H1 (cell line): ENCODE data around the gene G6PC3. TPM values are rescaled to one million over a fixed set of nuclear protein-coding genes. Genes with fewer than 3 reads are reported as not detected.

ENCODE experiments used
- CTCF ChIA-PET: fragments of 300-600 bp; sonication (Branson Sonifier 250); formaldehyde crosslinking; loops from one replicate; lab custom pipeline; 2021; ENCODE audit not compliant: partially characterized antibody; lab: Charles Lee
- POLR2A ChIA-PET: fragments of 300-600 bp; sonication (Branson Sonifier 250); formaldehyde crosslinking; loops from one replicate; lab custom pipeline; 2021; ENCODE audit warnings: inconsistent platforms; ENCODE audit not compliant: partially characterized antibody; lab: Charles Lee
- DNase-seq, 2 experiments: peaks; one replicate each; pipeline versions ENCODE4 v3.0.0 to v3.0.0-alpha.2; 2010 to 2022; ENCODE audit warnings: low spot score in 2 of 2, low read depth in 1 of 2, mixed read lengths in 1 of 2
- FAIRE-seq: peaks from 2 replicates; lab custom pipeline; 2011; peaks lifted over from hg19 to GRCh38; lab: Jason Lieb, UNC
- H2AFZ ChIP-seq: 2 replicates; pipeline ENCODE4 v1.8.1; 2012; ENCODE audit warnings: low read length, inconsistent platforms
- H2AK5ac ChIP-seq: 2 replicates; pipeline ENCODE4 v1.6.1; 2013; ENCODE audit warnings: low read depth, low read length
- H2BK120ac ChIP-seq: replicated peaks from 2 replicates; pipeline ENCODE3; 2013; ENCODE audit warnings: low read depth, low read length, inconsistent platforms
- H2BK12ac ChIP-seq: 2 replicates; pipeline ENCODE4 v1.6.1; 2013; ENCODE audit warnings: low read depth, low read length
- H2BK15ac ChIP-seq: 2 replicates; pipeline ENCODE4 v1.6.1; 2013; ENCODE audit warnings: low read length
- H2BK20ac ChIP-seq: 2 replicates; pipeline ENCODE4 v1.6.1; 2013; ENCODE audit warnings: low read length
- H2BK5ac ChIP-seq: 2 replicates; pipeline ENCODE4 v1.6.1; 2013; ENCODE audit warnings: low read depth, low read length
- H3K14ac ChIP-seq: 2 replicates; pipeline ENCODE4 v1.6.1; 2013; ENCODE audit warnings: inconsistent platforms; ENCODE audit not compliant: insufficient read length
- H3K18ac ChIP-seq: 2 replicates; pipeline ENCODE4 v1.6.1; 2013; ENCODE audit warnings: low read length; ENCODE audit errors: extremely low read depth
- H3K23ac ChIP-seq: 2 replicates; pipeline ENCODE4 v1.6.1; 2013; ENCODE audit warnings: inconsistent platforms; ENCODE audit not compliant: insufficient read length
- H3K23me2 ChIP-seq: 2 replicates; pipeline ENCODE4 v1.6.1; 2013; ENCODE audit warnings: low read depth, low read length
- H3K27ac ChIP-seq: 2 replicates; pipeline ENCODE4 v1.6.1; 2011; ENCODE audit warnings: low read depth, low read length, inconsistent platforms
- H3K27me3 ChIP-seq, 4 experiments: replicated peaks in 1 of 4; 1 replicate in 1 of 4; 2 replicates in 3 of 4; pipeline versions ENCODE4 v1.6.1 to v1.8.1; 2011 to 2013; ENCODE audit warnings: low read length in 3 of 4, mild to moderate bottlenecking in 3 of 4, inconsistent platforms in 2 of 4, mixed read lengths in 2 of 4, moderate library complexity in 1 of 4; ENCODE audit not compliant: control insufficient read depth in 3 of 4, insufficient read depth in 3 of 4; ENCODE audit errors: extremely low read depth in 1 of 4
- H3K36me3 ChIP-seq, 4 experiments: 2 replicates each; pipeline versions ENCODE4 v1.6.1 to v1.8.1; 2011 to 2013; ENCODE audit warnings: mild to moderate bottlenecking in 4 of 4, low read length in 3 of 4, moderate library complexity in 2 of 4, control low read depth in 1 of 4, inconsistent platforms in 1 of 4; ENCODE audit not compliant: insufficient read depth in 4 of 4, control insufficient read depth in 2 of 4
- H3K4ac ChIP-seq: replicated peaks from 2 replicates; pipeline ENCODE3; 2013; ENCODE audit warnings: low read length, low read depth, mixed read lengths, inconsistent platforms; ENCODE audit not compliant: insufficient read length
- H3K4me1 ChIP-seq, 4 experiments: replicated peaks in 1 of 4; 1 replicate in 1 of 4; 2 replicates in 3 of 4; pipeline versions ENCODE4 v1.6.1 to v1.8.1; 2011 to 2013; ENCODE audit warnings: low read length in 3 of 4, inconsistent platforms in 2 of 4, mixed read lengths in 1 of 4; ENCODE audit not compliant: insufficient read depth in 4 of 4, control insufficient read depth in 3 of 4
- H3K4me2 ChIP-seq, 2 experiments: 2 replicates each; pipeline versions ENCODE4 v1.6.1 to v1.8.1; 2011 to 2013; ENCODE audit warnings: low read depth in 2 of 2, low read length in 2 of 2, control low read depth in 1 of 2, inconsistent platforms in 1 of 2, mild to moderate bottlenecking in 1 of 2; ENCODE audit not compliant: insufficient read depth in 1 of 2
- H3K4me3 ChIP-seq, 4 experiments: fragments of 200-600, 300-600 bp in 1 of 4; sonication (generic), shearing (Covaris generic), sonication (Bioruptor Twin) in 1 of 4; 2 replicates each; pipeline versions ENCODE4 v1.5.1 to v1.8.1; 2011 to 2016; ENCODE audit warnings: low read length in 4 of 4, low read depth in 3 of 4, control low read depth in 2 of 4, inconsistent platforms in 2 of 4, mild to moderate bottlenecking in 2 of 4, mixed read lengths in 1 of 4, moderate library complexity in 1 of 4; ENCODE audit not compliant: insufficient read depth in 2 of 4; ENCODE audit errors: extremely low read depth in 1 of 4
- H3K56ac ChIP-seq: replicated peaks from 2 replicates; pipeline ENCODE3; 2013; ENCODE audit warnings: low read depth, mild to moderate bottlenecking, mixed read lengths, low read length, inconsistent platforms; ENCODE audit not compliant: insufficient read length
- H3K79me1 ChIP-seq: 2 replicates; pipeline ENCODE4 v1.6.1; 2013; ENCODE audit warnings: low read depth, low read length, control low read depth
- H3K79me2 ChIP-seq, 2 experiments: 2 replicates each; pipeline versions ENCODE4 v1.6.1 to v1.8.1; 2012 to 2013; ENCODE audit warnings: low read length in 2 of 2, mild to moderate bottlenecking in 2 of 2, inconsistent platforms in 1 of 2; ENCODE audit not compliant: insufficient read depth in 2 of 2, control insufficient read depth in 1 of 2
- H3K9ac ChIP-seq, 4 experiments: replicated peaks in 1 of 4; 1 replicate in 1 of 4; 2 replicates in 3 of 4; pipeline versions ENCODE4 v1.6.1 to v1.8.1; 2011 to 2013; ENCODE audit warnings: low read depth in 3 of 4, low read length in 3 of 4, control low read depth in 2 of 4, mild to moderate bottlenecking in 2 of 4, moderate library complexity in 2 of 4, inconsistent platforms in 1 of 4; ENCODE audit errors: extremely low read depth in 1 of 4
- H3K9me3 ChIP-seq, 2 experiments: 2 replicates each; pipeline versions ENCODE4 v1.6.1 to v1.8.1; 2012 to 2013; ENCODE audit warnings: mild to moderate bottlenecking in 2 of 2, moderate library complexity in 2 of 2, control low read depth in 1 of 2, inconsistent platforms in 1 of 2, low read depth in 1 of 2, low read length in 1 of 2, mixed read lengths in 1 of 2; ENCODE audit not compliant: insufficient read depth in 2 of 2
- H4K20me1 ChIP-seq, 2 experiments: replicated peaks in 1 of 2; 2 replicates each; pipeline versions ENCODE3 to v1.8.1; 2011 to 2013; ENCODE audit warnings: inconsistent platforms in 2 of 2, low read length in 2 of 2, mild to moderate bottlenecking in 1 of 2; ENCODE audit not compliant: insufficient read depth in 2 of 2, control insufficient read depth in 1 of 2
- H4K5ac ChIP-seq: 2 replicates; pipeline ENCODE4 v1.6.1; 2013; ENCODE audit warnings: low read length, low read depth, mixed read lengths, inconsistent platforms; ENCODE audit not compliant: insufficient read length
- H4K8ac ChIP-seq: 2 replicates; pipeline ENCODE4 v1.8.0; 2013; ENCODE audit warnings: mild to moderate bottlenecking, moderate library complexity, low read length, inconsistent platforms; ENCODE audit not compliant: insufficient read depth; ENCODE audit errors: extremely low read depth
- H4K91ac ChIP-seq: replicated peaks from 2 replicates; pipeline ENCODE3; 2013; ENCODE audit warnings: low read length, mixed read lengths, inconsistent platforms; ENCODE audit not compliant: insufficient read length
- CHD2 ChIP-seq: IDR thresholded peaks from 2 replicates; pipeline ENCODE4 v1.6.1; 2012; ENCODE audit warnings: low read length, improper control_type of control experiment
- GTF2F1 ChIP-seq: IDR thresholded peaks from 2 replicates; pipeline ENCODE4 v1.6.1; 2012; ENCODE audit warnings: low read depth, low read length, improper control_type of control experiment, borderline replicate concordance
- JUND ChIP-seq: IDR thresholded peaks from 2 replicates; pipeline ENCODE4 v1.6.1; 2011; ENCODE audit warnings: mild to moderate bottlenecking, improper control_type of control experiment, low read length
- KDM1A ChIP-seq: fragments of 200-600, 300-600 bp; sonication (generic); IDR thresholded peaks from 2 replicates; pipeline ENCODE4 v1.7.1; 2016; ENCODE audit warnings: mild to moderate bottlenecking, low read length, borderline replicate concordance
- NANOG ChIP-seq: IDR thresholded peaks from 2 replicates; pipeline ENCODE4 v1.6.1; 2011; ENCODE audit warnings: low read length, low read depth, mild to moderate bottlenecking, inconsistent platforms; ENCODE audit not compliant: insufficient read depth, poor library complexity, severe bottlenecking
- POU5F1 ChIP-seq: IDR thresholded peaks from 2 replicates; pipeline ENCODE4 v1.6.1; 2011; ENCODE audit warnings: low read depth, mild to moderate bottlenecking, low read length, moderate library complexity
- SP4 ChIP-seq: IDR thresholded peaks from 2 replicates; pipeline ENCODE4 v1.6.1; 2012; ENCODE audit warnings: low read length, inconsistent platforms
- SRF ChIP-seq: IDR thresholded peaks from 2 replicates; pipeline ENCODE4 v1.6.1; 2011; ENCODE audit warnings: mild to moderate bottlenecking, low read depth, low read length, moderate library complexity
- WGBS, 2 experiments: shearing (Covaris generic) in 1 of 2; methylation state at CpG; one replicate each; pipeline versions ENCODE4 v1.1.6 to v1.1.7; 2013 to 2015; ENCODE audit warnings: low lambda C conversion rate in 2 of 2, mixed read lengths in 2 of 2, inconsistent platforms in 1 of 2, low coverage in 1 of 2, missing lambda C conversion rate in 1 of 2; ENCODE audit not compliant: insufficient replicate concordance in 2 of 2, insufficient coverage in 1 of 2, insufficient read length in 1 of 2; ENCODE audit errors: extremely low coverage in 1 of 2, missing lambda C conversion rate in 1 of 2; 5-methylcytosine and 5-hydroxymethylcytosine counted together
- polyA plus RNA-seq, 7 experiments: library from polyadenylated mRNA; depleted of rRNA in 3 of 7; stranded (reverse) in 5 of 7; unstranded in 2 of 7; fragments of >200 nt in 5 of 7; fragments of 200-250 nt in 2 of 7; gene quantifications; 1 replicate in 5 of 7; 2 replicates in 1 of 7; 4 replicates in 1 of 7; pipeline versions ENCODE4 v1.2.1 to v1.2.3, GENCODE V29; 2011 to 2013; ENCODE audit warnings: missing spikeins in 2 of 7, mixed read lengths in 2 of 7
- total RNA-seq: library from RNA; stranded (reverse); fragmentation: NEBNext Ultra II Directional; extraction: Animal tissue kit (Norgen Biotek cat#: 25700); gene quantifications from 2 replicates; pipeline ENCODE4 v1.2.1, GENCODE V29; 2021

The G6PC3 gene
- total and polyA plus RNA-seq, 2 of the 8 experiments (the other 6 are each of a cell fraction or from before 2014, with no cell fraction given) = 104 to 343 TPM

DNA sequence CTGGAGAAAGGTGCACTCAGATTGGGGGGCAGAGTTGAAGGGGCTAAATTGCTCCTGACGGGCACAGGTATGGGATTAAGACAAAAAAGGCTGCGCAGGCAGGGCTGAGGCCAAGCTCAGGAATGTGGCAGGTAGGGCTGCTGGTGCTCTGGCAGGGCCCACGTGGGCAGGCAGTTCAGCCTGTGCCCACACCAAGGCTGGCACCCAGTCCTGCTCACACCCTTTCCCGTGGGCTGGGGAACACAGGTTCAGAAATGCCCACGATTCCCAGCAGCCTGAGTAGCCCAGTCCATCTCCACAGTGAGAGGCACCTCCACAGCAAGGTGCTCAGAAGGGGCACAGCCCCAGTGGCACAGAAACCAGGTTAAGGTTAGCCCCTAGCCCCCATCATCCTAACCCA is 48.5 kb downstream of the G6PC3 start:
- H2BK20ac ChIP-seq = peak overlapping the region; percentile 32; the same call in 1 of the 2 replicates
- no peak overlapping the region for H4K5ac ChIP-seq
- H3K4me3 ChIP-seq = no peak overlapping the region
- H2BK15ac ChIP-seq = peak overlapping the region; percentile 19; the same call in 1 of the 2 replicates
- no peak overlapping the region for H3K56ac ChIP-seq
- H4K8ac ChIP-seq = peak overlapping the region; percentile 66; the same call in 1 of the 2 replicates
- no peak overlapping the region; the same call in 1 of the 2 replicates for H3K18ac ChIP-seq
- H3K14ac ChIP-seq = no peak overlapping the region
- DNase-seq (no peak), FAIRE-seq (no peak)
- peaks cover 0 to 74% of the 10 kb centered on the region in 2 experiments; a peak in 2 of 4 replicates for H3K79me2 ChIP-seq
- H3K79me1 ChIP-seq = peaks cover 29% of the 10 kb centered on the region
- no peak overlapping the region for H2AFZ ChIP-seq
- no peaks in the 10 kb centered on the region for H3K27me3 ChIP-seq
- no peak overlapping the region for H2BK120ac ChIP-seq
- H3K4me2 ChIP-seq = peak overlapping the region in 1 of 2 experiments; percentile 16; a peak in 2 of 4 replicates
- POLR2A ChIA-PET = interaction anchor here (2.5 kb wide), 1 partner anchor 32 kb away, joined by 6 read pairs; no protein-coding TSS in a partner anchor
- peak overlapping the region; percentile 34 for H3K4ac ChIP-seq
- H2BK12ac ChIP-seq = peak overlapping the region; percentile 72; the same call in 1 of the 2 replicates
- H3K23ac ChIP-seq = no peak overlapping the region
- no peaks in the 10 kb centered on the region; a peak in 2 of 8 replicates for H3K36me3 ChIP-seq
- H3K4me1 ChIP-seq = peaks cover 17 to 31% (median 23%) of the 10 kb centered on the region in 4 experiments
- 0 out of 2 replicates have a peak overlapping the region, but pooled peaks have one; percentile 15 for H3K27ac ChIP-seq
- peak overlapping the region; percentile 80; the same call in 1 of the 2 replicates for H2AK5ac ChIP-seq
- CTCF ChIA-PET = interaction anchor here (0.7 to 20.6 kb wide), 5 partner anchors 20 to 51 kb away, joined by 3 to 638 read pairs (median 22); partner anchors contain the start of gene ASB16
- no peaks in the 10 kb centered on the region for H3K9me3 ChIP-seq
- peak overlapping the region; percentile 54 for H2BK5ac ChIP-seq
- H4K20me1 ChIP-seq = peaks cover 3 to 11% of the 10 kb centered on the region in 2 experiments
- H3K23me2 ChIP-seq = peaks cover 5% of the 10 kb centered on the region; the same call in 1 of the 2 replicates
- H4K91ac ChIP-seq = no peak overlapping the region
- WGBS, 2 experiments = 81% methylated on average over 5 of the region's 5 CpGs; no CpG with 5 or more reads in 1 of the 2 experiments
- TF ChIP-seq GTF2F1 (no peak), SP4 (no peak), SRF (no peak), POU5F1 (no peak), JUND (no peak), CHD2 (no peak), NANOG (no peak), KDM1A (no peak)
- 0 out of 7 replicates have a peak overlapping the region, but pooled peaks of 1 of the 4 experiments have one; percentile 16 for H3K9ac ChIP-seq
